ENCODE data around the gene TBX18.

TBX18 gene

GRCh38 chr6:84785671-84786070, 21.3 kb upstream of the TBX18 start:
- in situ Hi-C loops (cut with MboI; ENCODE audit: low pct_unique_long_range_greater_than_20kb, low sequenced_read_pairs, unreplicated experiment), result no loop called here
- no peak for TF ChIP-seq CTCF (IDR thresholded peaks at IDR 0.05; ENCODE audit: extremely low read depth, insufficient read depth, missing control alignments)
- no peak for DNase-seq (ENCODE audit: low spot score)

- in situ Hi-C loops (cut with MboI; ENCODE audit: low pct_unique_long_range_greater_than_20kb, low sequenced_read_pairs, unreplicated experiment), result no loop called here
- no peak for TF ChIP-seq CTCF (IDR thresholded peaks at IDR 0.05; ENCODE audit: extremely low read depth, insufficient read depth, missing control alignments)
These were observed 15.5 kb upstream of the TBX18 start for GRCh38 chr6:84779917-84780316.

GRCh38 chr6:84779380-84779779, 15.0 kb upstream of the TBX18 start:
- TF ChIP-seq CTCF (IDR thresholded peaks at IDR 0.05; ENCODE audit: extremely low read depth, insufficient read depth, missing control alignments), result no peak
- in situ Hi-C loops (cut with MboI; ENCODE audit: low pct_unique_long_range_greater_than_20kb, low sequenced_read_pairs, unreplicated experiment), result no loop called here
- no peak for DNase-seq (ENCODE audit: low spot score)

More at GRCh38 chr6:84779917-84780316, 15.5 kb upstream of the TBX18 start:
- no peak for DNase-seq (ENCODE audit: low spot score)

GRCh38 chr6:84777888-84778287, 13.5 kb upstream of the TBX18 start:
- DNase-seq (ENCODE audit: low spot score), result no peak
- in situ Hi-C loops (cut with MboI; ENCODE audit: low pct_unique_long_range_greater_than_20kb, low sequenced_read_pairs, unreplicated experiment), result no loop called here
- no peak for TF ChIP-seq CTCF (IDR thresholded peaks at IDR 0.05; ENCODE audit: extremely low read depth, insufficient read depth, missing control alignments)

GRCh38 chr6:84776392-84776791, 12.0 kb upstream of the TBX18 start:
- TF ChIP-seq CTCF (IDR thresholded peaks at IDR 0.05; ENCODE audit: extremely low read depth, insufficient read depth, missing control alignments), result no peak
- DNase-seq (ENCODE audit: low spot score), result no peak
- in situ Hi-C loops (cut with MboI; ENCODE audit: low pct_unique_long_range_greater_than_20kb, low sequenced_read_pairs, unreplicated experiment), result no loop called here

- DNase-seq (ENCODE audit: low spot score), result no peak
- in situ Hi-C loops (cut with MboI; ENCODE audit: low pct_unique_long_range_greater_than_20kb, low sequenced_read_pairs, unreplicated experiment), result no loop called here
These were observed 11.4 kb upstream of the TBX18 start for GRCh38 chr6:84775751-84776150.

More at GRCh38 chr6:84775751-84776150, 11.4 kb upstream of the TBX18 start:
- no peak for TF ChIP-seq CTCF (IDR thresholded peaks at IDR 0.05; ENCODE audit: extremely low read depth, insufficient read depth, missing control alignments)
